Stimulated activated naive B cell treated with anti-CD40 and anti-IgM and Interleukin-4, amounts not matched to agents 10 μg/mL and 1 μg/mL and 100 μg/mL, for 72 hours (primary cell): ENCODE measurements around the gene COLEC11.
"Not testable (repeated sequence)": the region's sequence is repeated elsewhere in the genome, so short reads cannot be mapped to it uniquely, and the experiment has no call there.

Experiments used
- ATAC-seq, 2 donors: fragments of 150-1000 bp; cut with Tn5 transposase; replicated peaks; 2 replicates each; pipeline ENCODE4 v1.10.0; 2021; ENCODE audit warnings: moderate library complexity in 1 of 2
- DNase-seq: peaks from one replicate; pipeline ENCODE4 v3.0.0; 2021
- H3K27ac Mint-ChIP-seq: one replicate; pipeline ENCODE4 v1.8.0; 2022; ENCODE audit warnings: mild to moderate bottlenecking, mixed read lengths
- H3K27me3 Mint-ChIP-seq, 2 donors: one replicate each; pipeline ENCODE4 v1.8.0; 2022; ENCODE audit warnings: mixed read lengths in 2 of 2
- H3K36me3 Mint-ChIP-seq, 2 donors: one replicate each; pipeline ENCODE4 v1.8.0; 2022; ENCODE audit warnings: mixed read lengths in 2 of 2, mild to moderate bottlenecking in 1 of 2
- H3K4me1 Mint-ChIP-seq, 2 donors: one replicate each; pipeline ENCODE4 v1.8.0; 2022; ENCODE audit warnings: mixed read lengths in 2 of 2, mild to moderate bottlenecking in 1 of 2
- H3K4me3 Mint-ChIP-seq, 2 donors: one replicate each; pipeline ENCODE4 v1.8.0; 2022; ENCODE audit warnings: mild to moderate bottlenecking in 2 of 2, mixed read lengths in 2 of 2, moderate library complexity in 1 of 2
- H3K9me3 Mint-ChIP-seq, 2 donors: one replicate each; pipeline ENCODE4 v1.8.0; 2022; ENCODE audit warnings: mixed read lengths in 2 of 2, mild to moderate bottlenecking in 1 of 2

COLEC11 gene

DNA sequence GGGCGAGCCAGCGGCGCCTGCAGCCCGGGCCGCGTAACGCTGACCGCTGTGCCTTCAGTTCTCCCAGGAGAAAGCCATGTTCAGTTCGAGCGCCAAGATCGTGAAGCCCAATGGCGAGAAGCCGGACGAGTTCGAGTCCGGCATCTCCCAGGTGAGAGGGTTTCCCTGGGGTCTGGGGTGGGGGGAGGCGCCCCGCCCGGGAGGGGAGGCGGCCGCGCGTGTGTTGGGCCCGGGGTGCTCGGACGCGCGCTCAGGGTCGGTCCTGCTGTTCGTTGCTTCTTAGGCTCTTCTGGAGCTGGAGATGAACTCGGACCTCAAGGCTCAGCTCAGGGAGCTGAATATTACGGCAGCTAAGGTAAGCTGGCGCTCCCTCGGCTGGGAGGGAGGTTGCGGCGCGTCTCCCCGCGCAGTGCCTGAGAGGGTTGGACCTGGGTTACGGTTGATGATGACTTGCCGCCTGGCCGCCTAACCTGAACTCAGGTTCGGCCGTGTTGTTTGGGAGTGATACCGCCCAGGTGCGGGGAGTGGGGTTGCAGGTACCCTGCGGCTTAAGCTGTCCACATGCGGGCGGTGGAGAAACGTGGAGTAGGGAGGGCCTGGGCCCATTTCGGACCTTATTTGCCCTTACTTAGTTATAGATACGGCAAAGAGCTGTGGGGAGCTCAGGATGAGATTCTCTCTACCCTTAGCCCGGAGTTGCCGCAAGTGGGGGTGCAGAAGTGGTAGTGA is 19.2 kb upstream of the COLEC11 start:
- Mint-ChIP-seq H3K4me3 (peak overlapping the region; percentile 95 to 98), H3K4me1 (peaks cover 31 to 51% of the 10 kb centered on the region in 2 donors), H3K27ac (peak overlapping the region; percentile 96), H3K27me3 (no peaks in the 10 kb centered on the region), H3K36me3 (peaks cover 49 to 55% of the 10 kb centered on the region in 2 donors), H3K9me3 (no peaks in the 10 kb centered on the region)
- no peak for DNase-seq
- peak; percentile 34 to 44 for ATAC-seq

DNA sequence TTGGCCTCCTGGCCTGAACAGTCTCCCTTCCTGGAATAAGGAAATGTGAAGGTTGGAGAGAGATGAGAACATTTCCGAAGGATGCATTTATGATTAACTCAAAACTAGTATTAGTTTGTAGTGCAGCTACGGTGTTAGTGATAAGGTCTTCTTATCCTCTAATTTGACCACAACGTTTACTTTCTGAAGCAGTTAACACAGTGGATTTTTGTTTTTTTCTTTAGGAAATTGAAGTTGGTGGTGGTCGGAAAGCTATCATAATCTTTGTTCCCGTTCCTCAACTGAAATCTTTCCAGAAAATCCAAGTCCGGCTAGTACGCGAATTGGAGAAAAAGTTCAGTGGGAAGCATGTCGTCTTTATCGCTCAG is 18.7 kb upstream of the COLEC11 start:
- H3K4me3 Mint-ChIP-seq = peak overlapping the region; percentile 95 to 98
- H3K4me1 Mint-ChIP-seq = peaks cover 31 to 51% of the 10 kb centered on the region in 2 donors
- not testable (repeated sequence) for ATAC-seq, H3K9me3 Mint-ChIP-seq, DNase-seq, H3K27me3 Mint-ChIP-seq
- peak overlapping the region; percentile 96 for H3K27ac Mint-ChIP-seq
- peaks cover 52 to 59% of the 10 kb centered on the region in 2 donors for H3K36me3 Mint-ChIP-seq

GRCh38 chr2:3578987-3579386 is 15.9 kb upstream of the COLEC11 start:
- Mint-ChIP-seq H3K9me3 (no peaks in the 10 kb centered on the region), H3K36me3 (peaks cover 57 to 63% of the 10 kb centered on the region in 2 donors), H3K27me3 (no peaks in the 10 kb centered on the region), H3K4me1 (peaks cover 31 to 51% of the 10 kb centered on the region in 2 donors), H3K4me3 (peak overlapping the region in 1 of 2 donors; percentile 13), H3K27ac (peak overlapping the region; percentile 53)
- DNase-seq (no peak), ATAC-seq (no peak)

DNA sequence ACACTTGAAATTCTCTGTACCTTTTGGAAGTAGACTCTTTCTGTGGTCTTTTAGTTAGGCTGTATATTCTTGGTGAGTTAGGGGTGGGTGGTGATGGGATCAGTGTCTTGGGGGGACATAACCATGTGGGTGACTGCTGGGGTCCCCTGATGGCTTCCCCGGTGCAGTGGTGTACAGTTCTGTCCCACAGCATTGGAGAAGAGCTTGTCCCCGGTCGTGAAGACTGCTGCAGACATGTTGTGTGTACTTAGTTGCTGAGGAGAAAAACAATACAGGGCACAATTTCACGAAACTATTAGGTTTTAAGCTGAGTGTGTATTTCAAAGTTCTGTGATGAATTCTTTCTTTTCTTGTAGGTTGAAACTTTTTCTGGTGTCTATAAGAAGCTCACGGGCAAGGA is 14.5 kb upstream of the COLEC11 start:
- H3K27me3 Mint-ChIP-seq = no peaks in the 10 kb centered on the region
- H3K36me3 Mint-ChIP-seq = peaks cover 62 to 68% of the 10 kb centered on the region in 2 donors
- ATAC-seq (no peak), DNase-seq (no peak)
- H3K9me3 Mint-ChIP-seq = no peaks in the 10 kb centered on the region
- H3K4me1 Mint-ChIP-seq = peaks cover 31 to 47% of the 10 kb centered on the region in 2 donors
- no peak overlapping the region for H3K4me3 Mint-ChIP-seq
- H3K27ac Mint-ChIP-seq = no peak overlapping the region

- peak overlapping the region; percentile 69 for H3K27ac Mint-ChIP-seq
- H3K36me3 Mint-ChIP-seq = peaks cover 59 to 66% of the 10 kb centered on the region in 2 donors
- peaks cover 23 to 37% of the 10 kb centered on the region in 2 donors for H3K4me1 Mint-ChIP-seq
- H3K27me3 Mint-ChIP-seq = no peaks in the 10 kb centered on the region
- ATAC-seq (peak in 1 of 2 donors; percentile 26), DNase-seq (no peak)
- no peaks in the 10 kb centered on the region for H3K9me3 Mint-ChIP-seq
- H3K4me3 Mint-ChIP-seq = no peak overlapping the region
These were observed 13.3 kb upstream of the COLEC11 start for GRCh38 chr2:3581367-3582262.

DNA sequence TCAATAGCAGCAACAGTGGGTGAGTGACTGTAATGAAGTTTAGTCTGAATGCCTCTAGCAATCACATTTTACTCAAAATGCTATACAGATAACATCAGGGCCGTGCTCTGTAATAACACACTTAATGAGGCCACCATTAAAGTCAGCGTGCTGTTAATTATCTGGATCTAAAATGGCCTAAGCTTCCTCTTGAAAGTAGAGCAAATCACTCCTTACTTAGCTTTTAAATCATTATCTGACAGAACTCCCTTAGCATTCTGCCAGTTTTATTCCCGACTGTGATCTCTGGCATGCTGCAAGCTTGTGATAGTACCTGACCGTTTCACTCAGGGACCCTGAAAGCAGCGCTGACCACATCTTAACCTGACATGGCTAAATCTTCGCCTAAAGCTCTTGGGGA is 10.8 kb upstream of the COLEC11 start:
- no peak for ATAC-seq
- Mint-ChIP-seq H3K9me3 (no peaks in the 10 kb centered on the region), H3K27me3 (no peaks in the 10 kb centered on the region), H3K4me1 (peaks cover 8 to 12% of the 10 kb centered on the region in 2 donors), H3K27ac (no peak overlapping the region), H3K36me3 (peaks cover 44 to 58% of the 10 kb centered on the region in 2 donors), H3K4me3 (no peak overlapping the region)
- DNase-seq = no peak

GRCh38 chr2:3584608-3585260 is 10.2 kb upstream of the COLEC11 start:
- H3K36me3 Mint-ChIP-seq = peaks cover 45 to 58% of the 10 kb centered on the region in 2 donors
- peaks cover 4 to 5% of the 10 kb centered on the region in 2 donors for H3K4me1 Mint-ChIP-seq
- no peaks in the 10 kb centered on the region for H3K9me3 Mint-ChIP-seq
- no peak overlapping the region for H3K27ac Mint-ChIP-seq
- no peak overlapping the region for H3K4me3 Mint-ChIP-seq
- DNase-seq (no peak), ATAC-seq (no peak)
- no peaks in the 10 kb centered on the region for H3K27me3 Mint-ChIP-seq

GRCh38 chr2:3585261-3586109 is 9.4 kb upstream of the COLEC11 start:
- H3K36me3 Mint-ChIP-seq = peaks cover 41 to 53% of the 10 kb centered on the region in 2 donors
- no peak overlapping the region for H3K27ac Mint-ChIP-seq
- H3K4me3 Mint-ChIP-seq = no peak overlapping the region
- ATAC-seq (no peak), DNase-seq (no peak)
- H3K27me3 Mint-ChIP-seq = no peaks in the 10 kb centered on the region
- H3K9me3 Mint-ChIP-seq = no peaks in the 10 kb centered on the region
- peaks cover under 1 to 2% of the 10 kb centered on the region in 2 donors for H3K4me1 Mint-ChIP-seq

GRCh38 chr2:3586220-3586619 is 8.7 kb upstream of the COLEC11 start:
- H3K36me3 Mint-ChIP-seq = peaks cover 35 to 47% of the 10 kb centered on the region in 2 donors
- H3K4me1 Mint-ChIP-seq = no peaks in the 10 kb centered on the region
- H3K27ac Mint-ChIP-seq = no peak overlapping the region
- DNase-seq (no peak), ATAC-seq (no peak)
- H3K9me3 Mint-ChIP-seq = no peaks in the 10 kb centered on the region
- H3K27me3 Mint-ChIP-seq = no peaks in the 10 kb centered on the region
- no peak overlapping the region for H3K4me3 Mint-ChIP-seq

DNA sequence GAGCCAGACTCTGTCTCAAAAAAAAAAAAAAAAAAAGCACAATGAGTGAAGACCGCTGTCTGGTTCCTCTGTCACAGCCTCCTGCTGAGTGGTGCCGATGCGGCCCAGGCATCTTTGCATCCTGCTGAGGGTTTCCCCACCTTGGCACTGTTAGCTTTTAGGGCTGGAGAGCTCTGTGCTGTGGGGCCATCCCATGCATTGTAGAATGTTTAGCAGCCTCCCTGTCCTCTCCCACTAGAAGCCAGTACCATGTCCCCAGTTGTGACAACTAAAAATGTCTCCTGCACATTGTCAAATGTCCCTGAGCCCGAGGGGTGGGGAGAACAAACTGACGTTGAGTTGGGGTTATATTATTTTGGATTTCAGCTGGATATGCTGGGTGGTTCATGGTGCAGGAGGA is 7.9 kb upstream of the COLEC11 start:
- H3K27ac Mint-ChIP-seq = no peak overlapping the region
- peaks cover 27 to 39% of the 10 kb centered on the region in 2 donors for H3K36me3 Mint-ChIP-seq
- no peaks in the 10 kb centered on the region for H3K4me1 Mint-ChIP-seq
- ATAC-seq = no peak
- no peak for DNase-seq
- H3K9me3 Mint-ChIP-seq = no peaks in the 10 kb centered on the region
- no peak overlapping the region for H3K4me3 Mint-ChIP-seq
- no peaks in the 10 kb centered on the region for H3K27me3 Mint-ChIP-seq

DNA sequence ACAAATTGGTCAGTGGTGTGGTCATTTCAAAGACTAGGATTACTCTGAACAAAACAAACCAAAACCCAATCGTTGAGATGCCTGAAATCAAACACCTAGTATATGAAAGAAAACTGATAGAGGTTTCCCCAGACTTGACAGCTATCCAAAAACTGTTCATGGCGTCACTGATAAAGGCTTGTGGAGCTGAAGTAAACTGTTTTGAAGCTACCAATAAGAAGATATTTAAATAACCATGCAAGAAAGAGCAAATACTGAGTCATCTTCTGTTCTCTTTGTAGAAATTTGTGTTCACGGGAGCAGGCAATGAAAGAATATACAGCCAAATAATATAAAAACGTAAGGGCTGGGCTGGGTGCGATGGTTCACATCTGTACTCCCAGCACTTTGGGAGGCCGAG is 7.5 kb upstream of the COLEC11 start:
- Mint-ChIP-seq H3K27ac (no peak overlapping the region), H3K36me3 (peaks cover 29 to 40% of the 10 kb centered on the region in 2 donors), H3K4me1 (no peaks in the 10 kb centered on the region), H3K9me3 (no peaks in the 10 kb centered on the region), H3K27me3 (no peaks in the 10 kb centered on the region), H3K4me3 (no peak overlapping the region)
- ATAC-seq (no peak), DNase-seq (no peak)

DNA sequence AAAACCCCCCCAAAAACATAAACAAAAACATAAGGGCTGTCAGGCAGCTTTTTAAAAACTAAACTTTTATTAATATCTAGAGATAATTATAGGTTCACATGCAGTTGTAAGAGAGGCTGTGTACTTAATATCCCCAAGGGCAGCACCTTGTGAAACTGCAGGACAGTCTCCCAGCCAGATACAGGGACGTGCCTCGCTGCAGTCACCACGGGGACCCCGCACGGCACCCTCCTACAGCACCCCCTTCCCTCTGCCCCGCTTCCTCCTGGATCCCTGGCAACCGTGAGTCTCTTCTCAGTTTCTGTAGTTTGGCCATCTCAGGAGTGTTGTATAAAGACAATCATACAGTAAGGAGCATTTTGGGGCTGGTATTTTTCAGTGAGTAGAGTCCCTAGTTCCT is 6.8 kb upstream of the COLEC11 start:
- Mint-ChIP-seq H3K4me1 (no peaks in the 10 kb centered on the region), H3K27ac (no peak overlapping the region), H3K27me3 (no peaks in the 10 kb centered on the region), H3K36me3 (peaks cover 35 to 46% of the 10 kb centered on the region in 2 donors), H3K4me3 (no peak overlapping the region), H3K9me3 (no peaks in the 10 kb centered on the region)
- ATAC-seq (no peak), DNase-seq (no peak)

DNA sequence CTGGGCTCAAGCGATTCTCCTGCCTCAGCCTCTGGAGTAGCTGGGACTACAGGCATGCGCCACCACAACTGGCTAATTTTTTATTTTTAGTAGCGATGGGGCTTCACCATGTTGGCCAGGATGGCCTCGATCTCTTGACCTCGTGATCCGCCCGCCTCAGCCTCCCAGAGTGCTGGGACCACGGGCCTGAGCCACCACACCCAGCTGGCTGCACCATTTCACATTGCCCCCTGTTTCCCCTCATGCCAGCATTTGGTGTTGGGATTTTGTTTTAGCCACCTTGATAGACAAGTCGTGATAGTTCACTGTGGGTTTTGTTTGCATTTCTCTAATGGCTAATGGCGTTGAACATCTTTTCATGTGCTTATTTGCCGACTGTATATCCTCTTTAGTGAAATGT is 5.8 kb upstream of the COLEC11 start:
- DNase-seq = no peak
- no peaks in the 10 kb centered on the region for H3K9me3 Mint-ChIP-seq
- H3K36me3 Mint-ChIP-seq = peaks cover 38 to 50% of the 10 kb centered on the region in 2 donors
- H3K4me1 Mint-ChIP-seq = no peaks in the 10 kb centered on the region
- no peaks in the 10 kb centered on the region for H3K27me3 Mint-ChIP-seq
- H3K27ac Mint-ChIP-seq = no peak overlapping the region
- no peak for ATAC-seq
- no peak overlapping the region for H3K4me3 Mint-ChIP-seq

GRCh38 chr2:3595404-3595803 is 492 bp downstream of the COLEC11 start:
- H3K9me3 Mint-ChIP-seq = no peaks in the 10 kb centered on the region
- peaks cover 20 to 27% of the 10 kb centered on the region in 2 donors for H3K4me1 Mint-ChIP-seq
- no peak overlapping the region for H3K27ac Mint-ChIP-seq
- H3K36me3 Mint-ChIP-seq = peaks cover 15 to 29% of the 10 kb centered on the region in 2 donors
- ATAC-seq = no peak
- no peak for DNase-seq
- H3K4me3 Mint-ChIP-seq = no peak overlapping the region
- peaks cover 4 to 5% of the 10 kb centered on the region in 2 donors for H3K27me3 Mint-ChIP-seq
